Mesenchymal stem cell (in vitro differentiated cells and primary cell): ENCODE measurements around the gene ERGIC3.

Experiments
- DNase-seq: peaks from one replicate; pipeline ENCODE4 v3.0.0-alpha.2; 2013
- H2AFZ ChIP-seq: one replicate; pipeline ENCODE4 v1.6.1; 2013; ENCODE audit warnings: low read depth, mild to moderate bottlenecking, control low read depth, inconsistent platforms, low read length, moderate library complexity
- H2AK5ac ChIP-seq: 2 replicates; pipeline ENCODE4 v1.6.1; 2013; ENCODE audit warnings: low read length, moderate library complexity, mild to moderate bottlenecking, inconsistent platforms; ENCODE audit not compliant: severe bottlenecking
- H2BK120ac ChIP-seq: one replicate; pipeline ENCODE4 v1.6.1; 2013; ENCODE audit warnings: low read depth, mild to moderate bottlenecking, inconsistent platforms, low read length, moderate library complexity
- H2BK12ac ChIP-seq, 2 experiments: one replicate each; pipeline ENCODE4 v1.6.1; 2013; ENCODE audit warnings: inconsistent platforms in 2 of 2, low read length in 2 of 2, mild to moderate bottlenecking in 2 of 2, moderate library complexity in 2 of 2, control low read depth in 1 of 2
- H2BK15ac ChIP-seq: one replicate; pipeline ENCODE4 v1.6.1; 2013; ENCODE audit warnings: mild to moderate bottlenecking, low read depth, inconsistent platforms; ENCODE audit not compliant: poor library complexity, severe bottlenecking
- H2BK5ac ChIP-seq: 2 replicates; pipeline ENCODE4 v1.6.1; 2013; ENCODE audit warnings: low read depth, mild to moderate bottlenecking, low read length, control low read depth, inconsistent platforms; ENCODE audit not compliant: poor library complexity, severe bottlenecking
- H3K14ac ChIP-seq, 2 experiments: one replicate each; pipeline ENCODE4 v1.6.1; 2013; ENCODE audit warnings: inconsistent platforms in 2 of 2, low read length in 2 of 2, control low read depth in 1 of 2, mild to moderate bottlenecking in 1 of 2, moderate library complexity in 1 of 2
- H3K18ac ChIP-seq, 2 experiments: one replicate each; pipeline ENCODE4 v1.6.1; 2013; ENCODE audit warnings: inconsistent platforms in 2 of 2, low read length in 2 of 2, control low read depth in 1 of 2, low read depth in 1 of 2, mild to moderate bottlenecking in 1 of 2
- H3K23ac ChIP-seq, 2 experiments: one replicate each; pipeline ENCODE4 v1.6.1; 2013; ENCODE audit warnings: inconsistent platforms in 2 of 2, low read length in 2 of 2, mild to moderate bottlenecking in 2 of 2, moderate library complexity in 2 of 2, control low read depth in 1 of 2
- H3K27ac ChIP-seq: 2 replicates; pipeline ENCODE4 v1.5.1; 2013; ENCODE audit warnings: mild to moderate bottlenecking, moderate library complexity, low read length, control low read depth, inconsistent platforms; ENCODE audit not compliant: poor library complexity, severe bottlenecking
- H3K27me3 ChIP-seq, 2 experiments: 2 replicates each; pipeline versions ENCODE4 v1.6.1 to v1.7.0; 2013; ENCODE audit warnings: low read length in 2 of 2, mild to moderate bottlenecking in 2 of 2, moderate library complexity in 2 of 2, control low read depth in 1 of 2, inconsistent platforms in 1 of 2; ENCODE audit not compliant: control insufficient read depth in 1 of 2, insufficient read depth in 1 of 2
- H3K36me3 ChIP-seq, 2 experiments: 2 replicates each; pipeline versions ENCODE4 v1.6.1 to v1.7.0; 2013; ENCODE audit warnings: low read length in 2 of 2, control low read depth in 1 of 2, inconsistent platforms in 1 of 2, low read depth in 1 of 2, mild to moderate bottlenecking in 1 of 2; ENCODE audit not compliant: insufficient read depth in 2 of 2, control insufficient read depth in 1 of 2
- H3K4ac ChIP-seq, 2 experiments: one replicate each; pipeline ENCODE4 v1.6.1; 2013; ENCODE audit warnings: inconsistent platforms in 2 of 2, low read length in 2 of 2, mild to moderate bottlenecking in 2 of 2, moderate library complexity in 2 of 2, control low read depth in 1 of 2, low read depth in 1 of 2
- H3K4me1 ChIP-seq: 2 replicates; pipeline ENCODE4 v1.6.1; 2013; ENCODE audit warnings: low read depth, low read length, control low read depth; ENCODE audit not compliant: control insufficient read depth, insufficient read depth
- H3K4me2 ChIP-seq: 2 replicates; pipeline ENCODE4 v1.6.1; 2013; ENCODE audit warnings: low read length, mild to moderate bottlenecking, inconsistent platforms; ENCODE audit not compliant: poor library complexity, severe bottlenecking
- H3K4me3 ChIP-seq, 2 experiments: 2 replicates each; pipeline versions ENCODE4 v1.5.1 to v1.7.0; 2013; ENCODE audit warnings: low read length in 2 of 2, mild to moderate bottlenecking in 2 of 2, control low read depth in 1 of 2, low read depth in 1 of 2; ENCODE audit not compliant: insufficient read depth in 1 of 2
- H3K79me1 ChIP-seq: replicated peaks from 2 replicates; pipeline ENCODE4 v1.6.1; 2013; ENCODE audit warnings: mild to moderate bottlenecking, control low read depth, low read length, inconsistent platforms; ENCODE audit not compliant: poor library complexity, severe bottlenecking
- H3K9ac ChIP-seq: 2 replicates; pipeline ENCODE4 v1.7.0; 2013; ENCODE audit warnings: mild to moderate bottlenecking, low read length, moderate library complexity
- H3K9me3 ChIP-seq: 2 replicates; pipeline ENCODE4 v1.7.0; 2013; ENCODE audit warnings: mild to moderate bottlenecking, low read length; ENCODE audit not compliant: control insufficient read depth
- H4K8ac ChIP-seq: one replicate; pipeline ENCODE4 v1.6.1; 2013; ENCODE audit warnings: inconsistent platforms, mild to moderate bottlenecking, low read length, moderate library complexity
- H4K91ac ChIP-seq: one replicate; pipeline ENCODE4 v1.6.1; 2013; ENCODE audit warnings: mild to moderate bottlenecking, low read length, inconsistent platforms
- WGBS: methylation state at CpG from one replicate; pipeline ENCODE4 v1.1.7; 2013; ENCODE audit warnings: mixed read lengths; 5-methylcytosine and 5-hydroxymethylcytosine counted together

Gene ERGIC3

GRCh38 chr20:35598899-35599775 is 57.3 kb downstream of the ERGIC3 start:
- Histone ChIP-seq H4K8ac (no peak overlapping the region), H2BK5ac (no peak overlapping the region)
- DNase-seq: no peak

GRCh38 chr20:35599776-35600120 is 57.9 kb downstream of the ERGIC3 start:
- no peak overlapping the region for H2AFZ ChIP-seq
- H3K23ac ChIP-seq: no peak overlapping the region
- H3K4ac ChIP-seq: no peak overlapping the region
- no peak overlapping the region for H2BK15ac ChIP-seq
- H3K4me3 ChIP-seq: no peak overlapping the region
- peaks cover 25% of the 10 kb centered on the region for H3K4me1 ChIP-seq
- 85% methylated on average over 9 of the region's 9 CpGs for WGBS
- no peak overlapping the region for H3K9ac ChIP-seq
- H3K27me3 ChIP-seq: peaks cover 58 to 65% of the 10 kb centered on the region in 2 experiments
- H2AK5ac ChIP-seq: no peak overlapping the region
- DNase-seq: no peak
- no peak overlapping the region for H4K91ac ChIP-seq
- H3K14ac ChIP-seq: no peak overlapping the region
- no peak overlapping the region for H2BK5ac ChIP-seq
- H3K4me2 ChIP-seq: no peak overlapping the region
- H3K18ac ChIP-seq: no peak overlapping the region
- H3K27ac ChIP-seq: no peak overlapping the region
- H3K79me1 ChIP-seq: no peaks in the 10 kb centered on the region
- no peaks in the 10 kb centered on the region for H3K36me3 ChIP-seq
- no peak overlapping the region for H4K8ac ChIP-seq
- H3K9me3 ChIP-seq: no peaks in the 10 kb centered on the region
- H2BK12ac ChIP-seq: no peak overlapping the region
- no peak overlapping the region for H2BK120ac ChIP-seq

More at GRCh38 chr20:35598899-35599775, 57.3 kb downstream of the ERGIC3 start:
- H3K27ac ChIP-seq: no peak overlapping the region
- WGBS: 91% methylated on average over 22 of the region's 22 CpGs
- H3K14ac ChIP-seq: no peak overlapping the region
- no peak overlapping the region for H2AFZ ChIP-seq
- no peak overlapping the region for H3K4me3 ChIP-seq
- H3K18ac ChIP-seq: no peak overlapping the region
- no peak overlapping the region for H3K4ac ChIP-seq
- peaks cover 58 to 65% of the 10 kb centered on the region in 2 experiments for H3K27me3 ChIP-seq
- no peak overlapping the region for H4K91ac ChIP-seq
- H3K9me3 ChIP-seq: no peaks in the 10 kb centered on the region
- no peak overlapping the region for H3K23ac ChIP-seq
- H3K4me1 ChIP-seq: peaks cover 21% of the 10 kb centered on the region
- no peak overlapping the region for H2BK15ac ChIP-seq
- no peak overlapping the region for H3K4me2 ChIP-seq
- no peak overlapping the region for H2BK12ac ChIP-seq
- no peak overlapping the region for H3K9ac ChIP-seq
- no peaks in the 10 kb centered on the region for H3K79me1 ChIP-seq
- no peak overlapping the region for H2BK120ac ChIP-seq
- H3K36me3 ChIP-seq: no peaks in the 10 kb centered on the region
- H2AK5ac ChIP-seq: no peak overlapping the region

GRCh38 chr20:35600176-35600992 is 58.5 kb downstream of the ERGIC3 start:
- H3K9me3 ChIP-seq: no peaks in the 10 kb centered on the region
- peak overlapping the region; percentile 22 to 66 for H3K4me3 ChIP-seq
- no peak overlapping the region for H2BK12ac ChIP-seq
- no peak overlapping the region for H4K91ac ChIP-seq
- H4K8ac ChIP-seq: no peak overlapping the region
- H3K14ac ChIP-seq: no peak overlapping the region
- H3K4me2 ChIP-seq: peak overlapping the region; percentile 95
- H3K4ac ChIP-seq: no peak overlapping the region
- H3K9ac ChIP-seq: no peak overlapping the region
- peak overlapping the region; percentile 20 for H2AFZ ChIP-seq
- H3K4me1 ChIP-seq: peaks cover 25% of the 10 kb centered on the region
- no peak overlapping the region for H3K23ac ChIP-seq
- no peak for DNase-seq
- H3K27ac ChIP-seq: no peak overlapping the region
- 46% methylated on average over 26 of the region's 34 CpGs for WGBS
- no peak overlapping the region for H2BK120ac ChIP-seq
- H3K18ac ChIP-seq: no peak overlapping the region
- peak overlapping the region; percentile 31 for H2BK15ac ChIP-seq
- H3K27me3 ChIP-seq: peaks cover 58 to 62% of the 10 kb centered on the region in 2 experiments
- no peaks in the 10 kb centered on the region for H3K79me1 ChIP-seq
- no peaks in the 10 kb centered on the region for H3K36me3 ChIP-seq
- H2AK5ac ChIP-seq: no peak overlapping the region
- no peak overlapping the region for H2BK5ac ChIP-seq
